Esophagus muscularis mucosa (tissue), 4 donors: ENCODE results near the gene ZIC4. TPM values are rescaled to one million over a fixed set of nuclear protein-coding genes. Genes with fewer than 3 reads are reported as not detected.

Experiments used
- DNase-seq: peaks from one replicate; pipeline ENCODE4 v3.0.0-alpha.2; 2017; ENCODE audit errors: extremely low spot score
- H3K27ac ChIP-seq, 4 donors: fragments of 200-600 bp; sonication (generic); replicated peaks in 1 of 4; 1 replicate in 3 of 4; 2 replicates in 1 of 4; pipeline ENCODE4 v1.5.1; 2016 to 2019; ENCODE audit warnings: mild to moderate bottlenecking in 1 of 4
- H3K27me3 ChIP-seq, 4 donors: fragments of 200-600 bp; sonication (generic); one replicate each; pipeline versions ENCODE4 v1.5.1 to v1.6.0; 2016 to 2019
- H3K36me3 ChIP-seq, 4 donors: fragments of 200-600 bp; sonication (generic); one replicate each; pipeline ENCODE4 v1.5.1; 2016 to 2019
- H3K4me1 ChIP-seq, 4 donors: fragments of 200-600 bp; sonication (generic); one replicate each; pipeline ENCODE4 v1.5.1; 2016 to 2019
- H3K4me3 ChIP-seq, 4 donors: fragments of 200-600 bp; sonication (generic); 1 replicate in 2 of 4; 2 replicates in 2 of 4; pipeline ENCODE4 v1.5.1; 2016 to 2019; ENCODE audit warnings: mild to moderate bottlenecking in 4 of 4, moderate library complexity in 1 of 4
- H3K9me3 ChIP-seq, 4 donors: fragments of 200-600 bp; sonication (generic); 1 replicate in 3 of 4; 2 replicates in 1 of 4; pipeline ENCODE4 v1.5.1; 2016 to 2019
- CTCF ChIP-seq, 3 experiments: fragments of 200-600 bp in 2 of 3; fragments of 450-650 bp in 1 of 3; sonication (generic) in 2 of 3; IDR thresholded peaks; one replicate each; pipeline ENCODE4 v1.5.1; 2017 to 2019; ENCODE audit warnings: antibody characterized with exemption in 3 of 3, mild to moderate bottlenecking in 2 of 3, moderate library complexity in 1 of 3
- EP300 ChIP-seq: sonication (generic); formaldehyde crosslinking; IDR thresholded peaks from one replicate; pipeline ENCODE4 v1.6.1; 2017; ENCODE audit warnings: antibody characterized with exemption
- POLR2A ChIP-seq: fragments of 450-650 bp; IDR thresholded peaks from one replicate; pipeline ENCODE4 v1.6.1; 2017; ENCODE audit warnings: antibody characterized with exemption, moderate library complexity, mild to moderate bottlenecking, low read depth
- POLR2AphosphoS5 ChIP-seq, 2 donors: sonication (generic); formaldehyde crosslinking; IDR thresholded peaks; one replicate each; pipeline ENCODE4 v1.6.1; 2017; ENCODE audit warnings: antibody characterized with exemption in 2 of 2
- WGBS: methylation state at CpG from one replicate; pipeline ENCODE4 v1.1.5; 2018; 5-methylcytosine and 5-hydroxymethylcytosine counted together
- intact Hi-C: fragments of 100-400 bp; cut with DNase I; formaldehyde crosslinking; loops from one replicate; pipeline ENCODE4 v1.15.1; 2023
- total RNA-seq, 4 donors: library from RNA; depleted of rRNA; stranded (reverse); fragments of >200 nt; gene quantifications; one replicate each; pipeline versions ENCODE4 v1.1.0 to v1.2.1, GENCODE V29; 2016

The ZIC4 gene
- total RNA-seq, 4 donors from 2014 or later = not detected

GRCh38 chr3:147422196-147422595 lies 15.9 kb upstream of the ZIC4 start:
- Histone ChIP-seq H3K9me3 (no peaks in the 10 kb centered on the region), H3K4me1 (peaks cover 12 to 46% (median 40%) of the 10 kb centered on the region in 4 donors), H3K4me3 (no peak overlapping the region), H3K36me3 (no peaks in the 10 kb centered on the region), H3K27me3 (peaks cover 5 to 93% (median 80%) of the 10 kb centered on the region in 4 donors), H3K27ac (no peak overlapping the region)
- DNase-seq = no peak
- intact Hi-C loops = no loop called here
- TF ChIP-seq EP300 (no peak), POLR2AphosphoS5 (IDR thresholded peaks at IDR 0.05) (no peak), CTCF (IDR thresholded peaks at IDR 0.05) (no peak), POLR2A (no peak)
- WGBS = 21% methylated on average over 15 of the region's 15 CpGs

- DNase-seq = no peak
- peaks cover 12 to 46% (median 40%) of the 10 kb centered on the region in 4 donors for H3K4me1 ChIP-seq
- peaks cover 5 to 97% (median 83%) of the 10 kb centered on the region in 4 donors for H3K27me3 ChIP-seq
- intact Hi-C loops = no loop called here
- TF ChIP-seq POLR2AphosphoS5 (IDR thresholded peaks at IDR 0.05) (no peak), CTCF (IDR thresholded peaks at IDR 0.05) (no peak), EP300 (no peak), POLR2A (no peak)
- WGBS = 7% methylated on average over 22 of the region's 53 CpGs
- no peak overlapping the region for H3K27ac ChIP-seq
- no peaks in the 10 kb centered on the region for H3K36me3 ChIP-seq
- peak overlapping the region in 2 of 4 donors; percentile 6 to 14 for H3K4me3 ChIP-seq
- no peaks in the 10 kb centered on the region for H3K9me3 ChIP-seq
Measured at GRCh38 chr3:147421184-147421912, 15.0 kb upstream of the ZIC4 start.

GRCh38 chr3:147420353-147421183 lies 14.2 kb upstream of the ZIC4 start:
- intact Hi-C loops = no loop called here
- H3K27me3 ChIP-seq = peaks cover 5 to 100% (median 88%) of the 10 kb centered on the region in 4 donors

GRCh38 chr3:147419781-147420224 lies 13.5 kb upstream of the ZIC4 start:
- 46% methylated on average over 10 of the region's 10 CpGs for WGBS
- Histone ChIP-seq H3K27ac (no peak overlapping the region), H3K36me3 (no peaks in the 10 kb centered on the region), H3K4me3 (peak overlapping the region in 1 of 4 donors; percentile 25), H3K27me3 (peaks cover 5 to 100% (median 90%) of the 10 kb centered on the region in 4 donors), H3K4me1 (peaks cover 12 to 46% (median 40%) of the 10 kb centered on the region in 4 donors), H3K9me3 (peaks cover 0 to 9% (median 0%) of the 10 kb centered on the region in 4 donors)
- intact Hi-C loops = no loop called here
- TF ChIP-seq CTCF (IDR thresholded peaks at IDR 0.05) (no peak), EP300 (no peak), POLR2AphosphoS5 (IDR thresholded peaks at IDR 0.05) (no peak), POLR2A (no peak)
- DNase-seq = no peak

More at GRCh38 chr3:147420353-147421183, 14.2 kb upstream of the ZIC4 start:
- 12% methylated on average over 23 of the region's 32 CpGs for WGBS
- H3K27ac ChIP-seq = no peak overlapping the region
- no peaks in the 10 kb centered on the region for H3K36me3 ChIP-seq
- peaks cover 0 to 5% (median 0%) of the 10 kb centered on the region in 4 donors for H3K9me3 ChIP-seq
- no peak for TF ChIP-seq POLR2AphosphoS5 (IDR thresholded peaks at IDR 0.05)
- no peak for TF ChIP-seq POLR2A
- TF ChIP-seq EP300 = no peak
- TF ChIP-seq CTCF (IDR thresholded peaks at IDR 0.05) = no peak
- H3K4me1 ChIP-seq = peaks cover 12 to 46% (median 40%) of the 10 kb centered on the region in 4 donors
- H3K4me3 ChIP-seq = peak overlapping the region in 1 of 4 donors; percentile 14
- DNase-seq = no peak
